SKM-1 treated with dmso at 0.1 percent for 144 hours (cell line): ENCODE data around the gene USP15.

Experiments used
- DNase-seq: peaks from one replicate; lab custom pipeline; 2025; ENCODE audit not compliant: unreplicated experiment; lab: John Stamatoyannopoulos, UW

The USP15 gene

GRCh38 chr12:62259993-62260732, at the start of gene USP15:
USP15 (plus strand) TSS chr12:62260404; CDS start chr12:62260415, 11 bp downstream.
- no peak for DNase-seq

- DNase-seq: no peak
These were observed 49.8 kb upstream of the USP15 start for GRCh38 chr12:62210422-62210821.

- peak; percentile 3 for DNase-seq
These were observed 48.7 kb upstream of the USP15 start for GRCh38 chr12:62211510-62211909.

- DNase-seq: peak; percentile 46
These were observed 45.4 kb upstream of the USP15 start for GRCh38 chr12:62214846-62215245.

- DNase-seq: peak; percentile 53
These were observed 44.7 kb upstream of the USP15 start for GRCh38 chr12:62215506-62215905.

- no peak for DNase-seq
These were observed 42.6 kb upstream of the USP15 start for GRCh38 chr12:62217466-62218194.

GRCh38 chr12:62221107-62221506, 39.1 kb upstream of the USP15 start:
- DNase-seq: no peak

- DNase-seq: no peak
These were observed 35.6 kb upstream of the USP15 start for GRCh38 chr12:62224601-62225000.

GRCh38 chr12:62227091-62227490, 33.1 kb upstream of the USP15 start:
- no peak for DNase-seq

- DNase-seq: no peak
These were observed 29.6 kb upstream of the USP15 start for GRCh38 chr12:62230652-62231051.

GRCh38 chr12:62232143-62232729, 28.0 kb upstream of the USP15 start:
- no peak for DNase-seq

GRCh38 chr12:62233805-62234204, 26.4 kb upstream of the USP15 start:
- no peak for DNase-seq

GRCh38 chr12:62239571-62239970, 20.6 kb upstream of the USP15 start:
- DNase-seq: no peak

- DNase-seq: no peak
These were observed 12.7 kb upstream of the USP15 start for GRCh38 chr12:62247281-62248045.

- DNase-seq: no peak
These were observed 11.3 kb upstream of the USP15 start for GRCh38 chr12:62248873-62249272.

- no peak for DNase-seq
These were observed 10.8 kb upstream of the USP15 start for GRCh38 chr12:62249419-62249818.

- no peak for DNase-seq
These were observed 9.3 kb upstream of the USP15 start for GRCh38 chr12:62250671-62251608.

- no peak for DNase-seq
These were observed 8.6 kb upstream of the USP15 start for GRCh38 chr12:62251609-62251958.

- no peak for DNase-seq
These were observed 7.6 kb upstream of the USP15 start for GRCh38 chr12:62252576-62252975.

GRCh38 chr12:62254967-62255366, 5.2 kb upstream of the USP15 start:
- no peak for DNase-seq
